Suppressor macrophage (primary cell): Measurements from ENCODE around the gene CMPK2.

Experiments used
- DNase-seq, 4 experiments: peaks; one replicate each; pipeline ENCODE4 v3.0.0-alpha.2; 2020 to 2022

CMPK2 gene

DNA sequence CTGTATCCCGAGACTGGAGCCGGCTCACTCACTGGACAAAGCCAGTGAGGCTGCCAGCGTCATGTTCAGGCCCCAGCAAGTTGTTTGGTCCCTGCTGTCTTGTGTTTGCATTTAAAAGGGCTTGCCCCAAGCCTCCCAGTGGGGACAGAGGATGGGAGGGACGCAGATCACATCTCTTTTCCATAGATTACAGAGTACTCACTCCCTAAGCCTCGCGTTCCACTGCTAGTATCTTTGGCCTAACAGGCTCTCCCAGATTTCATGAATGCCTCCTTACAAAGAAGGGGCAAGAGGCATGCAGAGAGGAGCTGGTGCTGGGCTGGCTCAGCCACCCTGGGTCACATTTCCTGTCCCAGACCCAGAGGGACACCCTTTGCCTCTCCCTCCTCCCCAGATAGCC lies 59.1 kb downstream of the CMPK2 start:
- no peak for DNase-seq

DNA sequence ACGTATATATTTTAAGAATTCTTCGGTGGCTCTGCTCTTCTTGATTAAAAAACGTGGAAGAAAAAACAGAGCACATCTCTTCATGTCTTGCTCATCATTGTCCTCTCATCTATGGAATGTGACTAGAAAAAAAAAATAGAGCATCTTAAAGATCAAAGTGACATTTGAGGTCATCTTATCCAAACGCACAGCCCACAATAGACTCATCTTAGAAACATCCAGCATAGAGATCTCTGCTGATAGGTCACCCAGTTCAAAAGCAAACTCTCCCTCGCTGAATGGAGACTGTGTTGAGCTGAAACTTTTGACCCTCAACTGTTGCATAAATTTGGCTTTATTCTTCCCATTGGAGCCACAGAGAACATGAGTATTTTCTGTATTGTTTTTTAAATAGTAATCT lies 65.2 kb downstream of the CMPK2 start:
- DNase-seq: no peak
